ENCODE data around the gene GPR25.
A peak's percentile ranks its signal among the peaks of the same experiment; 100 is the strongest.

GPR25 gene

GRCh38 chr1:200886594-200886993 is 13.8 kb downstream of the GPR25 start:
- Histone ChIP-seq H3K27me3 (ENCODE audit: control insufficient read depth in 2 of 2, insufficient read depth in 2 of 2, low read length in 2 of 2) (no peaks in the 10 kb centered on the region), H3K9ac (ENCODE audit: low read depth in 1 of 2, low read length in 2 of 2) (no peak overlapping the region), H3K27ac (ENCODE audit: low read depth in 2 of 2, low read length in 2 of 2) (no peak overlapping the region), H3K36me3 (ENCODE audit: control insufficient read depth in 2 of 2, insufficient read depth in 2 of 2, low read length in 2 of 2) (no peaks in the 10 kb centered on the region), H3K9me3 (ENCODE audit: control insufficient read depth in 2 of 2, low read length in 2 of 2) (no peaks in the 10 kb centered on the region), H3K4me3 (ENCODE audit: low read length in 2 of 2) (no peak overlapping the region), H3K4me1 (ENCODE audit: control insufficient read depth in 2 of 2, insufficient read depth in 2 of 2, low read length in 2 of 2) (peaks cover 17 to 19% of the 10 kb centered on the region in 2 donors)

- Histone ChIP-seq H3K4me3 (ENCODE audit: low read length in 2 of 2) (no peak overlapping the region), H3K27me3 (ENCODE audit: control insufficient read depth in 2 of 2, insufficient read depth in 2 of 2, low read length in 2 of 2) (no peaks in the 10 kb centered on the region), H3K27ac (ENCODE audit: low read depth in 2 of 2, low read length in 2 of 2) (no peak overlapping the region), H3K9me3 (ENCODE audit: control insufficient read depth in 2 of 2, low read length in 2 of 2) (no peaks in the 10 kb centered on the region), H3K4me1 (ENCODE audit: control insufficient read depth in 2 of 2, insufficient read depth in 2 of 2, low read length in 2 of 2) (peaks cover 21 to 22% of the 10 kb centered on the region in 2 donors), H3K36me3 (ENCODE audit: control insufficient read depth in 2 of 2, insufficient read depth in 2 of 2, low read length in 2 of 2) (no peaks in the 10 kb centered on the region), H3K9ac (ENCODE audit: low read depth in 1 of 2, low read length in 2 of 2) (no peak overlapping the region)
These were observed 14.3 kb downstream of the GPR25 start for GRCh38 chr1:200887036-200887435.

GRCh38 chr1:200887772-200888348 is 15.1 kb downstream of the GPR25 start:
- H3K27ac ChIP-seq (ENCODE audit: low read depth in 2 of 2, low read length in 2 of 2) = peak overlapping the region in 1 of 2 donors; percentile 40
- H3K27me3 ChIP-seq (ENCODE audit: control insufficient read depth in 2 of 2, insufficient read depth in 2 of 2, low read length in 2 of 2) = no peaks in the 10 kb centered on the region
- H3K4me3 ChIP-seq (ENCODE audit: low read length in 2 of 2) = peak overlapping the region in 1 of 2 donors; percentile 20
- H3K4me1 ChIP-seq (ENCODE audit: control insufficient read depth in 2 of 2, insufficient read depth in 2 of 2, low read length in 2 of 2) = peaks cover 27 to 29% of the 10 kb centered on the region in 2 donors
- peak overlapping the region in 1 of 2 donors; percentile 28 for H3K9ac ChIP-seq (ENCODE audit: low read depth in 1 of 2, low read length in 2 of 2)
- H3K36me3 ChIP-seq (ENCODE audit: control insufficient read depth in 2 of 2, insufficient read depth in 2 of 2, low read length in 2 of 2) = no peaks in the 10 kb centered on the region
- no peaks in the 10 kb centered on the region for H3K9me3 ChIP-seq (ENCODE audit: control insufficient read depth in 2 of 2, low read length in 2 of 2)

- Histone ChIP-seq H3K27ac (ENCODE audit: low read depth in 2 of 2, low read length in 2 of 2) (peak overlapping the region in 1 of 2 donors; percentile 40), H3K9me3 (ENCODE audit: control insufficient read depth in 2 of 2, low read length in 2 of 2) (no peaks in the 10 kb centered on the region), H3K9ac (ENCODE audit: low read depth in 1 of 2, low read length in 2 of 2) (no peak overlapping the region), H3K4me1 (ENCODE audit: control insufficient read depth in 2 of 2, insufficient read depth in 2 of 2, low read length in 2 of 2) (peaks cover 31 to 33% of the 10 kb centered on the region in 2 donors), H3K36me3 (ENCODE audit: control insufficient read depth in 2 of 2, insufficient read depth in 2 of 2, low read length in 2 of 2) (no peaks in the 10 kb centered on the region), H3K4me3 (ENCODE audit: low read length in 2 of 2) (no peak overlapping the region), H3K27me3 (ENCODE audit: control insufficient read depth in 2 of 2, insufficient read depth in 2 of 2, low read length in 2 of 2) (no peaks in the 10 kb centered on the region)
These were observed 15.6 kb downstream of the GPR25 start for GRCh38 chr1:200888349-200888838.

- H3K36me3 ChIP-seq (ENCODE audit: control insufficient read depth in 2 of 2, insufficient read depth in 2 of 2, low read length in 2 of 2) = no peaks in the 10 kb centered on the region
- no peak overlapping the region for H3K9ac ChIP-seq (ENCODE audit: low read depth in 1 of 2, low read length in 2 of 2)
- no peak overlapping the region for H3K4me3 ChIP-seq (ENCODE audit: low read length in 2 of 2)
- no peaks in the 10 kb centered on the region for H3K9me3 ChIP-seq (ENCODE audit: control insufficient read depth in 2 of 2, low read length in 2 of 2)
- no peak overlapping the region for H3K27ac ChIP-seq (ENCODE audit: low read depth in 2 of 2, low read length in 2 of 2)
- peaks cover 40 to 45% of the 10 kb centered on the region in 2 donors for H3K4me1 ChIP-seq (ENCODE audit: control insufficient read depth in 2 of 2, insufficient read depth in 2 of 2, low read length in 2 of 2)
- H3K27me3 ChIP-seq (ENCODE audit: control insufficient read depth in 2 of 2, insufficient read depth in 2 of 2, low read length in 2 of 2) = no peaks in the 10 kb centered on the region
These were observed 16.8 kb downstream of the GPR25 start for GRCh38 chr1:200889571-200889970.

GRCh38 chr1:200890027-200890426 is 17.2 kb downstream of the GPR25 start:
- Histone ChIP-seq H3K4me3 (ENCODE audit: low read length in 2 of 2) (no peak overlapping the region), H3K27me3 (ENCODE audit: control insufficient read depth in 2 of 2, insufficient read depth in 2 of 2, low read length in 2 of 2) (no peaks in the 10 kb centered on the region), H3K9me3 (ENCODE audit: control insufficient read depth in 2 of 2, low read length in 2 of 2) (no peaks in the 10 kb centered on the region)

GRCh38 chr1:200890818-200891773 is 18.3 kb downstream of the GPR25 start:
- Histone ChIP-seq H3K9me3 (ENCODE audit: control insufficient read depth in 2 of 2, low read length in 2 of 2) (no peaks in the 10 kb centered on the region), H3K4me1 (ENCODE audit: control insufficient read depth in 2 of 2, insufficient read depth in 2 of 2, low read length in 2 of 2) (peaks cover 41 to 45% of the 10 kb centered on the region in 2 donors), H3K27me3 (ENCODE audit: control insufficient read depth in 2 of 2, insufficient read depth in 2 of 2, low read length in 2 of 2) (no peaks in the 10 kb centered on the region), H3K9ac (ENCODE audit: low read depth in 1 of 2, low read length in 2 of 2) (peak overlapping the region; percentile 76 to 77), H3K4me3 (ENCODE audit: low read length in 2 of 2) (peak overlapping the region; percentile 73 to 75), H3K36me3 (ENCODE audit: control insufficient read depth in 2 of 2, insufficient read depth in 2 of 2, low read length in 2 of 2) (no peaks in the 10 kb centered on the region), H3K27ac (ENCODE audit: low read depth in 2 of 2, low read length in 2 of 2) (peak overlapping the region; percentile 85 to 96)

More at GRCh38 chr1:200890027-200890426, 17.2 kb downstream of the GPR25 start:
- H3K36me3 ChIP-seq (ENCODE audit: control insufficient read depth in 2 of 2, insufficient read depth in 2 of 2, low read length in 2 of 2) = no peaks in the 10 kb centered on the region
- no peak overlapping the region for H3K27ac ChIP-seq (ENCODE audit: low read depth in 2 of 2, low read length in 2 of 2)
- peaks cover 41 to 45% of the 10 kb centered on the region in 2 donors for H3K4me1 ChIP-seq (ENCODE audit: control insufficient read depth in 2 of 2, insufficient read depth in 2 of 2, low read length in 2 of 2)
- no peak overlapping the region for H3K9ac ChIP-seq (ENCODE audit: low read depth in 1 of 2, low read length in 2 of 2)

GRCh38 chr1:200891774-200892157 is 19.0 kb downstream of the GPR25 start:
- no peaks in the 10 kb centered on the region for H3K27me3 ChIP-seq (ENCODE audit: control insufficient read depth in 2 of 2, insufficient read depth in 2 of 2, low read length in 2 of 2)
- H3K36me3 ChIP-seq (ENCODE audit: control insufficient read depth in 2 of 2, insufficient read depth in 2 of 2, low read length in 2 of 2) = no peaks in the 10 kb centered on the region
- H3K4me3 ChIP-seq (ENCODE audit: low read length in 2 of 2) = peak overlapping the region; percentile 73 to 75
- H3K4me1 ChIP-seq (ENCODE audit: control insufficient read depth in 2 of 2, insufficient read depth in 2 of 2, low read length in 2 of 2) = peaks cover 41 to 45% of the 10 kb centered on the region in 2 donors
- H3K9ac ChIP-seq (ENCODE audit: low read depth in 1 of 2, low read length in 2 of 2) = peak overlapping the region; percentile 32 to 76
- no peaks in the 10 kb centered on the region for H3K9me3 ChIP-seq (ENCODE audit: control insufficient read depth in 2 of 2, low read length in 2 of 2)
- H3K27ac ChIP-seq (ENCODE audit: low read depth in 2 of 2, low read length in 2 of 2) = peak overlapping the region; percentile 85 to 96

- peak overlapping the region; percentile 73 to 75 for H3K4me3 ChIP-seq (ENCODE audit: low read length in 2 of 2)
- peak overlapping the region in 1 of 2 donors; percentile 94 for H3K9ac ChIP-seq (ENCODE audit: low read depth in 1 of 2, low read length in 2 of 2)
- H3K36me3 ChIP-seq (ENCODE audit: control insufficient read depth in 2 of 2, insufficient read depth in 2 of 2, low read length in 2 of 2) = peaks cover 0 to 2% of the 10 kb centered on the region in 2 donors
- no peaks in the 10 kb centered on the region for H3K9me3 ChIP-seq (ENCODE audit: control insufficient read depth in 2 of 2, low read length in 2 of 2)
- peaks cover 44 to 52% of the 10 kb centered on the region in 2 donors for H3K4me1 ChIP-seq (ENCODE audit: control insufficient read depth in 2 of 2, insufficient read depth in 2 of 2, low read length in 2 of 2)
- peak overlapping the region; percentile 96 for H3K27ac ChIP-seq (ENCODE audit: low read depth in 2 of 2, low read length in 2 of 2)
- H3K27me3 ChIP-seq (ENCODE audit: control insufficient read depth in 2 of 2, insufficient read depth in 2 of 2, low read length in 2 of 2) = no peaks in the 10 kb centered on the region
These were observed 19.8 kb downstream of the GPR25 start for GRCh38 chr1:200892546-200892945.

GRCh38 chr1:200892958-200893357 is 20.2 kb downstream of the GPR25 start:
- no peaks in the 10 kb centered on the region for H3K9me3 ChIP-seq (ENCODE audit: control insufficient read depth in 2 of 2, low read length in 2 of 2)
- H3K9ac ChIP-seq (ENCODE audit: low read depth in 1 of 2, low read length in 2 of 2) = peak overlapping the region in 1 of 2 donors; percentile 94
- peak overlapping the region in 1 of 2 donors; percentile 73 for H3K4me3 ChIP-seq (ENCODE audit: low read length in 2 of 2)
- peaks cover 0 to 6% of the 10 kb centered on the region in 2 donors for H3K36me3 ChIP-seq (ENCODE audit: control insufficient read depth in 2 of 2, insufficient read depth in 2 of 2, low read length in 2 of 2)
- peaks cover 48 to 56% of the 10 kb centered on the region in 2 donors for H3K4me1 ChIP-seq (ENCODE audit: control insufficient read depth in 2 of 2, insufficient read depth in 2 of 2, low read length in 2 of 2)
- H3K27ac ChIP-seq (ENCODE audit: low read depth in 2 of 2, low read length in 2 of 2) = peak overlapping the region; percentile 96
- no peaks in the 10 kb centered on the region for H3K27me3 ChIP-seq (ENCODE audit: control insufficient read depth in 2 of 2, insufficient read depth in 2 of 2, low read length in 2 of 2)

Data from mucosa of rectum (tissue), 2 donors.